HG02840 (cell line): ENCODE results near the gene CHADL.
A peak's percentile ranks its signal among the peaks of the same experiment; 100 is the strongest.
"Not testable (repeated sequence)": the region's sequence is repeated elsewhere in the genome, so short reads cannot be mapped to it uniquely, and the experiment has no call there.

ENCODE experiments used
- ATAC-seq: cut with Tn5 transposase; IDR thresholded peaks from one replicate; pipeline ENCODE4 v1.9.1; 2021; ENCODE audit warnings: mild to moderate bottlenecking, moderate library complexity, moderate number of reproducible peaks; ENCODE audit not compliant: unreplicated experiment, low FRiP score

Gene CHADL

DNA sequence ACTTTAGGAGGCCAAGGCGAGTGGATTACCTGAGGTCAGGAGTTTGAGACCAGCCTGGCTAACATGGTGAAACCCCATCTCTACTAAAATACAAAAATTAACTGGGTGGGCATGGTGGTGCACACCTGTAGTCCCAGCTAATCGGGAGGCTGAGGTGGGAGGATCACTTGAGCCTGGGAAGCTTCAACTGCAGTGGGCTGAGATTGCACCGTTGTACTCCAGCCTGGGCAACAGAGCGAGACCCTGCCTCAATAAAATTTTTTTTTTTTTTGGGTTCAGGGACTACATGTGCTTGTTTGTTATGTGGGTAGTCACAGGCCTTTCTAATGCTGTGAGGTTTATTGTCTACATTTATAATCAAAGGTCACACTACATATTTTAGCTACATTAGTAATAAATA, 19.0 kb upstream of the CHADL start:
- not testable (repeated sequence) for ATAC-seq

DNA sequence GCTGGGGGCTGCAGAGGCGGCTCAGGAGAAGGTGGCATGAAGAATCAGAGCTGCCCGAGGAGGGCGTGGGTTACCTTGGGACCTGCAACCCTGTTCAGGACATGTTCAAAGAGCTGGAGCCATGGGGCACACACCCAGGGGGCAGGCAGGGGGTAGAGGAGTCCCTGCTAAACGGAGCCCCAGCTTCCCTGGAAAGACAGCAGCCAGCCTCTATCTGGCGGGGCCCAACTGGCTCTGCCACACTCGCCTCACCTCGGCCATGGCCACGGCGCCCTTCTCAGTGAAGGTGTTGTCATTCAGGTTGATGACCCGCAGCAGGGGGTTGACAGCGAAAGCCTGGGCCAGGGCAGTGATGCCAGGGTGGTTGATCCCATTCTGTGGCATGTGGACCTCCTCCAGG, 17.0 kb upstream of the CHADL start:
- ATAC-seq = no peak

DNA sequence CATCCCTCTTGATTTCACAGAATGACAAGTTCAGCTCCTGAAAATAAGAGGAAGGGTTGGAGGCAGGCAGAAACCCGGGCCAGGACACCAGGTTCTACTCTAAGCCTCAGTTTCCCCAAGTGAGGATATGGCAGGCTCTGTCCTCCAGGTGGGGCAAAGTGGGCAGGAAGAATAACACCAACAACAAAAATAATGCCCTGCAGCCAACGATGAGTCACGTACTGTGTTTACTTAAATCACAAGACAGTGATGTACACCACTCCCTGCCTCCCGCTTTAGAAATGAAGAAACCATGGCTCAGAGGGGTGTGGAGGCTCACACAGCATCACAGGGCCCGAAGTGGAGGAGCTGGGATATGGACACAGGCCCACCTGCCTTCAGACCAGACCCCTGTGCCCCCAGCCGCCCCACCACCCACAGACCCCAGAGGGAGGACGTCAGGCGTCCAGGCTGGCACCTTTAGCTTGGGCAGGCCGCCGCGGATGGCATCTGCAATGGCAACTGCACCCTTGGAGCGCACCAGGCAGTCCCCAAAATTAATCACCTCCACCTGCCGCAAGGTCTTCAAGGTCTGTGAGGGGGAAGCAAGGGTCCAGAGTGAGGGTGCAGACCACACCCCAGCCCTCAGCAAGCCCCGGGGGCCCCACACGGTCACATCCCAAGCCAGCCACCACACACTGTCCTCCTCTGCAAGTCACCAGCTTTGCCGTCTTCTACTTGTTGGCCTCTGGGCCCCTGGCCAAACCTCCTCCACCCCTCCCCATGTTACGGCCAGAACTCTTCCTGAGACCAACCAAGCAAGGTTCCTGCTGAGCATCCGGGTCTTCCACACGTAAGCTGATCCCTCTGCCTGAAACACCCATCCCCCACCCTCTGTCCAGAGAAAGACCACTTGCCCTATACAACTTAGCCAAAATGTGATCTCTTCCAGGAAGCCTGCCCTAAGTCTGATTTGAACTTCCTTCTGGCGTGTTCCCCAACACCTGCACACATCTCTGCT, 15.8 kb upstream of the CHADL start:
- ATAC-seq = no peak

DNA sequence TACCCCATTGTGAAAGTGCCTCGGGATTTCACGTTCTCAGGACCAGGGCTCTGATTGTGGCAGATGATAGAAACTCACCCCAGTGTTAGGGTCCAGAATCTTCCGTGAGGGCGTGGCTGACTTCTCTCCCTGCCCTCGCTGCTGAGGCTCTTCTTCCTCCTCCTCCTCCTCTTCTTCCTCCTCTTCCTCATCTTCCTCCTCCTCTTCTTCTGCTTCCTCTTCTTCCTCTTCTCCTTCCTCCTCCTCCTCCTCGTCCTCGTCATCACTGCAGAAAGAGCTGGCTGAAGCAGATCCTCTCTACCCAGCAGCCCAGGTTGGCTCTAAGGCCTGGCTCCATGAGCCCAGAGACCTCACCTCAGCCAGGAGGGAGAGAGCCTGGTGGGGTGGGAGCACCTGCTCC, 13.5 kb upstream of the CHADL start:
- ATAC-seq = no peak

- ATAC-seq = no peak
Observed at GRCh38 chr22:41252365-41252764, 11.6 kb upstream of the CHADL start.

- ATAC-seq = no peak
Observed at GRCh38 chr22:41250127-41250526, 9.4 kb upstream of the CHADL start.

DNA sequence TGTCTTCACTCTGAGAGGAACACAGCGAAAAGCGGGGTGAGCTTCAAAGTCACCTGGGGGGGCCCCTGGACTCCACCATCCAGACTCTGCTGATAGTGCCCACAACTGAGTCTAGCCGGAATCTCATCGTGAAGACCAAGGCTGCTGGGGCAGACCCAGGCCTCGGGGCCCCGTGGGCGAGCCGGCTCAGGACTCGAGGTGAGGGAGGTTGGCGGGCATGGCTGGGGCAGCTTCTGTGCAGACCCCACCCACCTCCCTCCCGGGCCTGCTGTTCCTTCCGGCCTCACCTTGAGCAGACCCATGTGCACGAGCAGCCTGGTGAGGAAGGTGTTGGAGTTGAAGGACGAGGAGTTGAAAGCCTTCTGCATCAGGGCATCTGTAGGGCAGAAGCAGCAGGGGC, 8.7 kb upstream of the CHADL start:
- no peak for ATAC-seq

- no peak for ATAC-seq
Observed at GRCh38 chr22:41248758-41249157, 8.0 kb upstream of the CHADL start.

DNA sequence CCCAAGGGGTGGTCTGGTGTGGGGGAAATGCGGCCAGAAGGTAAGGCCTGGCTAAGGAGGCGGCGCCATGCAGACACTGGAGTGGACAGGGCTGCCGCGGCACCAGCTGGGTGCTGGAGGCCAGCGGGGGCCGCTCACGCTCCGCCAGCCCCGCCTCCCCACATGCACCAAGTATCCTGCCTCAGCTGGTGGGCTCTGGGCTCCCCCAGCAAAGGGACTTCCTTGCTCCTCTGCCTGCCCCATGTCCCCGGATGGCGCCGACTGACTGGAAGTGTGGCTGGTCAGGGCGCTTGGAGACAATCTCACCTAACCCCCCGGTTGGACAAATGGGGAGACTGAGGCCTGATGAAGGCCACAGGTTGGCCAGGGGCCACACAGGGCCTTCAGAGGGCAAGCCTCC, 7.6 kb upstream of the CHADL start:
- no peak for ATAC-seq

GRCh38 chr22:41247703-41248102, 7.0 kb upstream of the CHADL start:
- no peak for ATAC-seq

DNA sequence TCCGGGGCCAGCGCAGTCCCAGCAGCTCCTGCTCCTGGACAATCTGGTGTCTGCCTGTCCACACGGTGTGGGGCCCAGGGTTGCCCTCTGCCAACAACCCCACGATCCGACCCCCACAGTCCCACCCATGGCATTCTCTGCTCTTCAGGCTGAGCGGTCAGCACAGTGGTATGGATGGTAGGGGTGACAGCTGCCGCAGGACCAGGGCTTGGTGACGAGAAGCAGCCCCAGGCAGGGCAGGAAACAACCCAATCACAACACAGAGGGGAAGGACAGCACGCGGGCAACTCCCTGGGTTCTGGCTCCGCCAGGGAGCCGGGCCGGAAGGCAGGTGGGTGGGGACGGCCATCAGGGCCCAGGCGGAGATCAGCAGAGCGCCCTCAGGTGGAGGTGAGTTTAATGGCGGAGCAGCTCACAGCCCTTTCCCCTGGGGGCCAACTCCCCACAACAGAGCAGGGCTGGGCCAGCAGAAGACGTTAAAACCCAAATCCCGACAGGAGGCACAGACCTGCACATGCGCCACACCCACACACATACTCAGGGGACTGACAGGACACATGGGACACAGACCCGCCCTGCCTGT, 5.3 kb upstream of the CHADL start:
- no peak for ATAC-seq

DNA sequence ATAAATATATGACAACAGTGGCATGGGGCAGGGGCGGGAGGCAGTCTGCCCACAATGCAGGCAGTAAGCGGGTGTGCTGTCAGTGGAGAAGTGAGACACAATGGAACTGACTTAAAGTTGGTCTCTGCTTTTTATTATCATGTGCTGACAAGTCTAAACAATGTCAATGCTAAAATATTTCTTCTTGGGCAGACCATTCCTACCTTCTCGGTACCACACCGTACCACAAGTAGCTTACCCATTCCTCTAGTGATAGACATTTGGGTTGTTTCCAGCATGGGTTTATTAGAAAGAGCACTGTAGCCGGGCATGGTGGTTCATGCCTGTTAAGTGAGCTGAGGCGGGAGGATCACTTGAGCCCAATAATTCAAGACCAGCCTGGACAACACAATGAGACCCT, 2.6 kb upstream of the CHADL start:
- ATAC-seq = no peak

- ATAC-seq = no peak
Observed at GRCh38 chr22:41242396-41243117, 1.8 kb upstream of the CHADL start.

- no peak for ATAC-seq
Observed at GRCh38 chr22:41241133-41241676, 474 bp upstream of the CHADL start.

DNA sequence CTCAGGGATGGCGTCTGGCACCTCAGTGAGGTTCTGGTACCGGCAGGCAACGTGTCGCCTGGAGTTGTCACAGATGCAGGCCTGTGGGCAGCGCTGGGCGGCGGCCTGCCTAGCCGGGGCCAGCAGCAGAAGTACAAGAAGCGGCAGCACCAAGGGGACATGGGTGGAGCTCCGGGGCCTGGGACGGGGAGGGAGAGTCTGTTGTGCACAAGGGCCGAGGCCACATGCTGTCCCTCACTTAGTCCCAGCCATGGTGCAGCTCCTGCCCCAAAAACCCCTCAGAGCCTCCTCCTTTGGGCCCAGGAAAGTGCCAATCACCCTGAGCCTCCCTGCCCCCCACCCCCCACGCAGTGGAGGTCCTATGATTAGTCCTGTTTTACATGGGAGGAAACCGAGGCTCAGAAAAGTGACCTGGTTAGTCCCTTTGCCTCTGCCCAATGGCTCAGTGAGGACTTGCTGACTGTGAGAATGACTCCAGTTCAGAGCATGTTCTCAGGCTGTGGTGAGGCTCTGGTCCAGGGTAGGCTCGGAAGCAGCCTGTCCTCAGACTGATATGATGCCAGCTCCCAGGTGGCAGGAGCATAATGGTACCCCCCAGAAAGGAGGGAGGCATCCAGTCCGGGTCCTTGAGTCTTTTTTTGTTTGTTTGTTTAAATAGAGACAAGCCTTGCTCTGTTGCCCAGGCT, 1.1 kb downstream of the CHADL start:
- no peak for ATAC-seq

DNA sequence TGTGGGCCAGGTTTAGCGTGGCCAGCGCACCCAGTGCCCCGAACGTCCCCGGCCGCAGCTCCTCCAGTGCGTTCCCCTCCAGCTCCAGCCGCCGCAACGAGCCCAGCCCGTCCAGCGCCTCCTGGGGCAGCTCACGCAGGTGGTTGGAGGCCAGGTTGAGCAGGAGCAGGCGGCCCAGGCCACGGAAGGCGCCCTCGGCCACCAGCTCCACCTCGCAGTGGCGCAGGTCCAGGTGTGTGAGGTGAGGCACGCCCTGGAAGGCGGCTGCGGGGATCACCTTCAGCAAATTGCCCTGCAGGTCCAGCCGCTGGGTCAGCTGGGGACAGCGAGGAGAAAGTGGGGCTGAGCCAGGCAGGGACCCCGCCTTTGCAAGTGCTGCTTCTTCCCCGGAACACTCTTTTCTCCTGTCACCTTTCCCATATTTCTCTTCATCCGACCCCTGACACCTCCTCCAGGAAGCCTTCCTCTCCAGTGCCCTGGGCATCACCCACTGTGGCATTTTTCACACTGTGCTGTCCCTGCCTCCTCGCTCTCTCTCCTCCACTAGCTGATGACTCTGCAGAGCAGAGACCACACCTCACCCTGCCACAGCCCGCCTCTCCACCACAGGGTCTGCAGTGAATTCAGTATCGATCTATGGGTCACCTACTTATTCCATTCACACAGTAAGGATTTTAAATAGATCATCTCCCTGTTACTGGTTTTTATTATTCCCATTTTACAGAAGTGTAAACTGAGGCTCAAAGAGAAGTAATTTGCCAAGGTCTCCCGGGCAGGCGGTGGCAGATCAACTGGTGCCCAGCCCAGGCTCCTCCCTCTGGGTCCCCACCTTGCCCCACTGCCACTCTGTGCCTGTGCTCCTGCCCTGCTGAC, 1.9 kb downstream of the CHADL start:
- no peak for ATAC-seq

DNA sequence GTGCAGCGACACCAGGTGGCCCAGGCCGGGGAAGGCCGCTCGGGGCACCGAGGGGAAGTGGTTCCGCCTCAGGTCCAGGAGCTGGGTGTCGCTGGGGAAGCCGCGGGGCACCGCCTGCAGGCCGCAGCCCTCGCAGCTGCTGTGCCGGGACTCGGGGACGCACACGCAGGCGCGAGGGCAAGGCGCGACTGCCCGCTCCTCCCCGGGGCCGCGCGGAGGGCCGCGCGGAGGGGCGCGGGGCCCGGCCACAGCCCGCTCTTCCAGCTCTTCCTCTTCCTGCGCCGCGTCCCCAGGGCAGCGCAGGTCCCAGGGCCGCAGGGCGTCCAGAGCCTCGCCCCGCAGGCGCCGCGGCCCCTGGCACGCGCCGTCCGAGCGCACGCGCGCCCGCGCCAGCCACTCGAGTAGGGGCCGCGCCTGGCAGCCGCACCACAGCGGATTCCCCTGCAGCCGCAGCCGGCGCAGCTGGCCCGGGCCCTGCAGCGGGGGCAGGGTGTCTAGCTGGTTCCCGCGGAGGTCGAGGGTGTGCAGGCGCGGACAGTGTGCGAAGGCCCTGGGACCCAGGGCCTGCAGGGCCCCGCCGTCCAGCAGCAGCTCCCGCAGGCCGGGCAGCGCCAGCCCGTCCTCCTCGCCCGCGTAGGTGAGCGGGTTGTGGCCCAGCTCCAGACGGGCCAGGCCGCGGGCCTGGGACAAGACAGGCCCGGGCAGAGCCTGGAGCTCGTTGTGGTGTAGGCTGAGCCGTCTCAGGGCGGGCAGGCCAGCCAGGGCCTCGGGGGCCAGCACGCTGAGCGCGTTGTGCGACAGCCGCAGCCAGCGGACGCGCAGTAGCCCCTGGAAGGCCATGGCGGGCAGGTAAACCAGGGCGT, 2.8 kb downstream of the CHADL start:
- peak; percentile 59 for ATAC-seq

- ATAC-seq = no peak
Observed at GRCh38 chr22:41237036-41237706, 3.6 kb downstream of the CHADL start.
